GM21576 (cell line): ENCODE results near the gene DNAJB8.
A peak's percentile ranks its signal among the peaks of the same experiment; 100 is the strongest.

Experiments
- ATAC-seq: cut with Tn5 transposase; IDR thresholded peaks from one replicate; pipeline ENCODE4 v1.9.1; 2021; ENCODE audit warnings: mild to moderate bottlenecking, moderate library complexity; ENCODE audit not compliant: unreplicated experiment

The DNAJB8 gene

DNA sequence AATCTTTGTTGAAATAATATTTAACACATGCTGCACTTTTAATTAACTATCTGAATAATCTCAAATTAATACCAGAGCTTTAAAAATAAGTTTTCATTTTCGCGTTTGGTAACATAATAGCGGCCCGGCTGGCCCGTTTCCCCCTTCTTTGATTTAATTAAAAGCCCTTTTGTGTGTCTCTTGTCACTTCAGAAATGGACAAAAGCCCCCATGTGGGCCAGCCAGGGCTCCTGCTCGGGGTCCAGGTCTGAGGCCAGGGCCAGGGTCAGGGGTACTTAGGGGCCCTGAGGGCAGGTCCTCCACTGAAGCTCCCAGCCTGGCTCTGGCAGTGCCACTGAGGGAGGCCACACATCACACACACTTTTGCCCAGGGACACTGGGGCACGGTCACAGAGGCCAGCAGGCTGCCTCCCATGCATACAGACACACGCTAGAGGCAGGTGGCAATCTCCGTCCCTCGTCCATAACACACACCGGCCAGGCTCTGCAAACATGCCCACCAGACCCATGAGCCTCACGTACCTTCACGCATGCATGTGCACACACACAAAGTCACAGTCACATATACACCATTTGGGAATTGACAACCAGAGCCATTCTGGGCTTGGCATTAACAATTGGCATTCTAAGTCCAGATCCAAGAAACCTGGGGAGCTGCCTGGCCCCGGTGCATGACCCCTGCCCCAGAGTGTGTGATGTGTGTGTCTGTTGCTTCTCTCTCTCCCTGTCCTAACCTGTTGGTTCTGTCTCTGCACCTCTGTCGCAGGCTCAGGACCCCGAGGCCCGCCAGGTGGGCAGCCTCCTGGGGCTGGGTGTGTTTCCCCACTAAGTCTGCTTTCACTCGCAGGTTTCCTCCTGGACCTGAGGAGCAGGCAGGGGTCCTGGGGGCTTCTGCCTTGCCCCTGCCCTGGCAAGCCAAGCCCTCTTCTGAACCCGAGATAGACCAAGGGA lies 38.5 kb downstream of the DNAJB8 start:
- ATAC-seq: no peak

DNA sequence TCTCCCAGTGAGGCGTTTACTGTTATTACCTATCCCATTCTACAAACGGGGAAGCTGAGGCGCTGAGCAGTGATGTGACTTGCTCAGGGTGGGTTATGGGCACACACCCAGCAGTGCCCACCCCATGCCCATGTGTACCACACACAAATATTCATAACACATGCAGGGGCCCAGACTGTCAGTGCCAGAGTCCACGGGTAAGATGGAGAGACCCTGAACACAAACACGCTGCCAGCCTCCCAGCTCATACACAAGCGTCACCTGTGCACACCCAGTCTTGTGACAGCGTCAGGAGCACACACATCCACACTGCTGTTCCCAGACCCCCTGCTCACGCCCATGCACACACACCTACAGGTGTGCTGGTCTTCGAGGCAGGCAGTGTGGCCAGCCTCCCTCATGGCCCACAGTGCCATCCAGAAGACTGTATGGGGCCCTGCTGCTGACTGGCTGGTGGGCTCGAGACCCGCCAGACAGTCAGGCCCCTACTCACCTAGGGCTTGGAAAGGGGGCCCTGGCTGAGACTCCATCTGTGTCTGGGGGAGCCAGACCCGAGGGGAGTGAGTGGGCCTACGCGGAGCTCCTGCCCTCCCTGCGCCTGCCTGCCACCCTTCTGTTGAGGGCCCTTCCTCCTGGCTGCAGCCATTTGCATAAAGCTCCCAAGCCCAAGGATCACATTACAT lies 39.4 kb downstream of the DNAJB8 start:
- ATAC-seq: no peak

- ATAC-seq: peak; percentile 75
Measured at GRCh38 chr3:128426128-128426921, 40.4 kb downstream of the DNAJB8 start.

GRCh38 chr3:128425846-128426127 lies 40.9 kb downstream of the DNAJB8 start:
- ATAC-seq: no peak

DNA sequence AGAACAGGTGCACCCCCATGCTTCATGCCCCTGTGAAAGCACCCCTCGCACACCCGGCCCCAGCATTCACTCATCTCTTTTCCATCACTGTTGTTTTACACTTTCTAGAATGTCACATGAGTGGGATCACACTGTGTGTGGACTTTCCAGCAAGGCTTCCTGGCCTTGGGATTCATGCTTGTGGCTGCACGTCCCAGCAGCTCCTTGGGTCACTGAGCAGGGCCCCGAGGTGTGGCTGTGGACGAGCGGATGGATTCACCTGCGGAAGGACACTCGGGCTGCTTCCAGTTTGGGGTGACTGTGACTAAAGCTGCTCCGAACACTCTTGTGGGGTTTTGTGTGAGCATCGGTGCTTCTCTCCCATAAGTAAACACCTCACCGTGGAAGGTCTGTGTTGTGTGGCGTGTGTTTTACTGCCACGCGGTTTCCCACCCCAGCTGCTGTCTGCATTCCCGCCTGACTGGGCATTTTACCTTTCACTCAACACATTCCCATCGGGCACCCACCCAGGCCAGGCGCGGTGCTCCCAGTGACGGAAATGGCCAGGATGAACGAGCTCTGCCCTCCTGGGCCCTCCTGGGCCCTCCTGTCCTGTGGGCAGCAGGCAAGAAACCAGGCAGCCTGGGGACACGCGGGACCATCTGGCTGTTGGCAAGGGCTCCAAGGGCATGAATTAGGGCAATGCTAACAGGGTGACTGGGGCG lies 41.4 kb downstream of the DNAJB8 start:
- no peak for ATAC-seq

DNA sequence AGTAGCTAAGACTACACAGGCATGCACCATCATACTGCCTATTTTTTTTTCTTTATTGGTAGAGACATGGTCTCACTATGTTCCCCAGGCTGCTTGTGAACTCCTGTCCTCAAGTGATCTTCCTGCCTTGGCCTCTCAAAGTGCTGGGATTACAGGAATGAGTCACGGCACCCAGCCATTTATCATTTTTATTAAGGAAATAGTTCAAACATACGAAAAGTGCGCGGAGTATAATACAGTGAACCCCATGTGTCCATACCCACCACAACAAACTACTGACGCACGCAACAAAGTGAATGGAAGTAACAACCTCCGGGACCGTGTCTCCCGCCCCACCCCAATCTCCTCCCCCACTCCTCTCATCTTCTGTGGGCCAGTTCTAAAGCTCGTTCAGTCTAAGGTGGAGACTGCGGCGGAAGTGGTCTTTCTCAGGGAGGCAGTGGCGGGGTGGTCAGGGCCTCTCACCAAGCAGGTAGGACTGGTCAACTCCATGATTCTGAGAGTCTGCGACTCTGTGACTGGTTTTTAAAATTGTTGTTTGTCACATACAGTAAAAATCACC lies 42.1 kb downstream of the DNAJB8 start:
- no peak for ATAC-seq

DNA sequence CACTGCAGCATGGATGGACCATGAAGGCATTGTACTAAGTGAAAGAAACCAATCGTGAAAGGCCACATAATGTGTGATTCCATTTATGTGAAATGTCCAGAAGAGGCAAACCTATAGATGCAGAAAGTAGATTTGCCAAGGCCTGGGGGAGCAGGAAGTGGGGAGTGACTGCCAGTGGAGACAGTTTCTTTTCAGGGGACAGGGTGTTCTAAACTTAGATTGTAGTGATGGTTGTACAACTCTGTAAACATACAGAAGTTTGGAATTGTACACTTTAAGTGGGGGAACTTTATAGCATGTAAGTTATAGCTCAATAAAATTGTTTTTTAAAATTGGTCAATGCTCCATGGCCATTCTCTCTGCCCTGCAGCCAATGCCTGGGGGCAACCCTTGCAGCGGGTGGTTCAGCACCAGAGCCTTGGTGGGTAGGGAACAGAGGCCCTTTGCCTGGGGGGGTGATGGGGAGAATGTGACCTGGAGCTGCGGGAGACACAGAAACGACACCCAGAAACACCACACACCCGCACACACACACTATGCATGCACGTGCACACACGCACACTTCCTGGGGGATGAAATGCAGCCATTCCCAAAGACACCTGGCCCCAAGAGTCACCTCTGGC lies 43.1 kb downstream of the DNAJB8 start:
- ATAC-seq: no peak

DNA sequence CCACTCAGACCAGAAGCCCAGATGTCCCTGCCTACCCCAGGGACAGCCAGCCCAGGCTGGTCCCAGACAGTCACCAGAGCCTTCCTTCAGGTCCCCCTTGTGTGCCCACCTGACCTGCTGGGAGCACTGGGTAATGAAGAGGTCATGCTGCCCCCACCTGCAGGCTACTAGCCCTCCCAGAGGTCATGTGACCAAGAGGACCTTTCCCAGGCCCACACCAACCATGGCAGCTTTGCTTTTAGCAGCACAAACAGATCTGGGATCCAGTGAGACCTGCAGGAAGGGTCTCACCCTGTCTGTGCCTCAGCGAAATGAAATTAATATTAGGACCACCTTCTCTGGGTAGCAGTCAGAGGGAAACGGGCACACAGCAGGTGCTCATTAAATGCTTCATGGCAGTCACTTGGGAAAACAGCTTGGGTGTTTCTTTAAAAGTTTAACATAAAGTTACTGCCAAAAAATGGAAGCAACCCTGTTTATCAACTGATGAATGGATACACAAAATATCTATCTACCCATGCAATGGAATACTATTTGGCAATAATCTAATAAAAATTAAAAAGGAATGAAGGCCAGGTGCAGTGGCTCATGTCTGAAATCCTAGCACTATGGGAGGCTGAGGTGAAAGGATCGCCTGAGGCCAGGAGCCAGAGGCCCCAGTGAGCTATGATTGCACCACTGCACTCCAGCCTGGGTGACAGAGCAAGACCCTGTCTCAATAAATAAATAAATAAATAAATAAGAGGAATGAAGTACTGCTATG lies 43.7 kb downstream of the DNAJB8 start:
- no peak for ATAC-seq

DNA sequence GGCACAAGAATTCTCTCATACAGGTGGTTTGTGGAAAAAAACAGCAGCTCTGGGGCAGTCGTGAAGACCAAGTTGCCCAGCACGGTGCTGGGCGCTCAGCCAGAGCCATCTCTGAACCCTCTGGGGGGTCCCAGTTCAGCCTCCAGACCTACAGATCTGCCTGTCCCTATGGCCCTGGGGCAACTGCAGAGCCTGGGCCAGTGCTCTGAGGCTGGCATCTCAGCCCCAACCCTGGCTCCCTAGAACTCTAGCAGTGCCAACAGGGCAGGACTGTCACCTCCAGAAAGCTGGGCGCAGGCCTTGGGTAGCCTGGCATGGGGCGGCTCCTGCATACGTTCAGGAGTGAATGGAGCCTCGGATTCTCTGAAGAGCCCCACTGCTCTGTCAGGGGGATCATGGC lies 44.7 kb downstream of the DNAJB8 start:
- ATAC-seq: no peak

DNA sequence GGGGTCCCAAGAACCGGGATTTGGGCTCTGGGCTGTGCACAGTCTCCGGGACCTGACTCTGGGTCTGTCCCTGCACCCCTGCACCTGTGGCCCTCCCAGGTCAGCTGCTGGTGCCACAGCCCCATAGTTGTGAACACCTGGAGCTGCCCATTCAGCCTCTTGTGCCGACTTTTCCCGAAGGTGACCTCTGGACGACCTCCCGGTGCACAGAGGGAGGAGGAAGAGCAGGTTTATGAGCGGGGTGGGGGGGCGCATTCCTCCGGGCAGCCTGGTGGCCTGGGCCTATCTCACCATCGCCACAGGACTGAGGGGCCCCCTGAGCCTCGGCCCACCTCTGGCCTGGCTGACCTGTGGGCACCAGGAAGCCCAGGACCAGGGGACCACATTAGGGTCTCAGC lies 45.3 kb downstream of the DNAJB8 start:
- ATAC-seq: no peak

- ATAC-seq: no peak
Measured at GRCh38 chr3:128420720-128421438, 45.8 kb downstream of the DNAJB8 start.

- no peak for ATAC-seq
Measured at GRCh38 chr3:128420289-128420688, 46.4 kb downstream of the DNAJB8 start.

- ATAC-seq: no peak
Measured at GRCh38 chr3:128419311-128419710, 47.4 kb downstream of the DNAJB8 start.

DNA sequence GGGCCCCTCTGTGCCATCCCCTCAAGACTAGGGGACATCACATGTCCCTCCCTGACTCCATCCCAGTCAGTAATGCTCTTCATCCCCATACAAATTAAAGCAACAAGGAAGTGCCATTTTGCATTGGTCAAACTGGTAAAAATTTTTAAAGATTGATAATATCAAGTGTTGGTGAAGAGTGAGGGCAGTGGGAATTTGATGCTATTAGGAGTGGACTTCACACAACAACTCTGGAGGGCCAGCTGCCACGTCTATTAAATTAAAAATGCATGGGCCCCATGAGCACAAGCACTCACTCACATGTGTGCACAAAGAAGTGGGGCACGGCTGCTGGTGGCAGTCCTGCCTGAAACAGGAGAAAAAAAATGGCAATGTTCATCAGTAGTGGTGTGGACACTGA lies 47.8 kb downstream of the DNAJB8 start:
- ATAC-seq: no peak

DNA sequence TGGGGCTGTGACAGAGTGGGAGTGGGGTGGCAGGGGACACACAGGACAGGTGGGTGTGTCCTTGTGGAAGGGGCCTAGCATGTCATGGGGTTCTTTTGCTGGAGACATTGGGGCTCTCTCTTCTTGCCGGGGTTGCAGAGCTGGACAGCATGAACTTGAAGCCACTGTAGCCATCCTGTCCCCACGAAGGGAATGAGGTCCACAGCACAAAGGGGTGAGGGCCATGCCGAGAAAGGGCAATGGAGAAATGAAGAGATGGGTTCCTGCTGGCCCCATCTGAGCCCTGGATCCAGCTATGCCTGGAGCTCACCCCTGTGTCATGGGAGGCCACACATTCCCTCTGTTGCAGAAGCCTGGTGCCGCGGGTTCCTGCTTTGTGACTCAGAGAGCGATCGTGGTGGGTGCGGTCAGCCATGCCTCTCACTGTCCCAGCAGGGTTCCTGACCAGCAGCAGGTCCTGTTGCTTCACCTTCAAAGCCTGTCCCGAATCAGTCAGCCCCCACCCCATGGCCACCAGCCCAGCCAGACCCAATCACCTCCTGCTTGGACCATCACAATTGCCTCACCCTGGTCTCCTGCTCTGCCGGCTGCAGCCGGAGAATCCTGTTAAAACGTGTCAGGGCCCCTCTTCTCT lies 50.0 kb downstream of the DNAJB8 start:
- no peak for ATAC-seq

DNA sequence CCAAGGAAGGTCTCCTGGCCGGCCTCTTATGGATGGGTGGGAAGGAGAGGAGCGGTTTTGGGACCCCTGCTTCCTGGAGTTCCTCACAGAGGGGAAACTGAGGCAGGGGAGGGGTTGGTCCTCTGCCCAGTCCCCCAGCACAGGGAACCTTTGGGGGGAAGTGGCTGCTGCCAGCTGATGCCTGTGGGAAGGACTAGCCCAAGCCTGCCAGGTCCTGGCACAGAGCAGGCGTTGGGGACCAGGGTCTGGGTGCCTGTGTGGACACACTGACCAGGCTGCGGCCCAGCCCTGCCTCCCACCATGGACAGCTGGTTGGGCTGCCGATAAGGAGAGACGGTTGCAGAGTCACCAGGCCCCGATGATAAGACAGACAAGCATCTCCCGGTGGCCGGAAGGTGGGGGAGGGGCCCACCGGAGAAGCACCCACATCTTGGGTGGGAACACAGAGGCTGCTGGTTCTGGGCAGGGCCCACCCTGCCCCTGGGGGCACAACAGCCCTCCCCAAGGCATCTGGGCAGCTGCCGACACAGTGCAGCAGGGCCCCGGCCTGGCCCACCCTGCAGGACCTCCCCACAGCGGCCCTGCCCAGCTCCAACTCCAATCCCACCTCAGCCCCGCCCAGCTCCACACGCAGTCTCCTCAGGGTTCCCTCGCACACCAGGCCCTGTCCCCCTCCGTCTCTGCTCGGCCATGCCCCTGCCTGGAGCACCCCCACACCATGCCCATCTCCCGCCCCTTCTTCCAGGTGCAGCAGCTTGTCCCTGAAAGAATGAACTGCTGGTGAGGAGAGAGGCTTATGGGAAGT lies 50.7 kb downstream of the DNAJB8 start:
- ATAC-seq: no peak

DNA sequence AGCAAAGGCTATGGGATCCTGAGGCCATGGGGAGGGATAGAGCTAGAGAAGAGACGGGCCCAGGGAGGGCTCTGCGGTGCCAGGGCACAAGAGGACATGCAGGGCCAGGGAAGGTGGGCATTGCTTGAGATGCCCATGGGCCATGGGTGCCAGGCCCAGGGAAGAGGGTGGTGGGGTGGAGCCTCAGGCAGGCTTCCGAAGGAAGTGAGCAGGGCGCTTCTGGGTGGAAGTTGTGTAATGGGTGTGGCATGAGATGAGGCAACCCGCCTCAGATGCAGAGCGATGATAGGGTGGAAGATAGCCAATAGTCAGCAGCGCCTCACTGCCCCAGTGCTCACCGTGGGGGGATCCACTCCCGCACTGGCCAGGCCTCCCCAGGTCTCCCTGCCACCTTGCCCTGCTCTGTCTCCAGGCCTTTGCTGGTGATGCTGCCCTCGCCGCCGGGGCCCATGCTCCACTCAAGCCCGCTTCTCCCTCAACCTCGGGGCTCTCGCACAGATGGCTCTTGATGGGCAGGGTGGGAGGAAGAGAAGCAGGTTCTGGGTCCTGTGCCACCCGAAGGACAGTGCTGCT lies 51.4 kb downstream of the DNAJB8 start:
- no peak for ATAC-seq
